Vagina (tissue), 2 donors: ENCODE data around the gene FXR2.

Experiments used
- POLR2AphosphoS5 ChIP-seq, 2 donors: sonication (generic); formaldehyde crosslinking; IDR thresholded peaks; one replicate each; pipeline ENCODE4 v1.9.0; 2017; ENCODE audit warnings: antibody characterized with exemption in 2 of 2, mild to moderate bottlenecking in 2 of 2, low read depth in 1 of 2; ENCODE audit not compliant: insufficient read depth in 1 of 2
- TF ChIP-seq, protein P1 (sequence below), 3 experiments: fragments of 450-650 bp in 2 of 3; fragments of 200-600 bp in 1 of 3; sonication (generic) in 1 of 3; IDR thresholded peaks; one replicate each; pipeline ENCODE4 v1.5.1; 2017 to 2019; ENCODE audit warnings: antibody characterized with exemption in 3 of 3, mild to moderate bottlenecking in 2 of 3, moderate library complexity in 2 of 3

DNA sequence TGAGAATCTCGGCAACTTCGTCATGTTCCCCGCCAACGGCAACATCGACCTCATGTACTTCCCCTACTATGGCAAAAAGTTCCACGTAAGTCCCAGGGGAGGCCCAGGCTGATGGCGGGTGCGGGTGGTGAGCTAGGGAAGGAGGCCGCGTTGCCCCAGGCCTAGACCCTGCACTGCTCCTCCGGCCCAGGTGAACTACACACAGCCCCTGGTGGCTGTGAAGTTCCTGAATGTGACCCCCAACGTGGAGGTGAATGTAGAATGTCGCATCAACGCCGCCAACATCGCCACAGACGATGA lies 40.8 kb upstream of the FXR2 start:
- no peak for TF ChIP-seq POLR2AphosphoS5 (IDR thresholded peaks at IDR 0.05; ENCODE audit: insufficient read depth in 1 of 2, low read depth in 1 of 2)
- TF ChIP-seq, protein P1, sequence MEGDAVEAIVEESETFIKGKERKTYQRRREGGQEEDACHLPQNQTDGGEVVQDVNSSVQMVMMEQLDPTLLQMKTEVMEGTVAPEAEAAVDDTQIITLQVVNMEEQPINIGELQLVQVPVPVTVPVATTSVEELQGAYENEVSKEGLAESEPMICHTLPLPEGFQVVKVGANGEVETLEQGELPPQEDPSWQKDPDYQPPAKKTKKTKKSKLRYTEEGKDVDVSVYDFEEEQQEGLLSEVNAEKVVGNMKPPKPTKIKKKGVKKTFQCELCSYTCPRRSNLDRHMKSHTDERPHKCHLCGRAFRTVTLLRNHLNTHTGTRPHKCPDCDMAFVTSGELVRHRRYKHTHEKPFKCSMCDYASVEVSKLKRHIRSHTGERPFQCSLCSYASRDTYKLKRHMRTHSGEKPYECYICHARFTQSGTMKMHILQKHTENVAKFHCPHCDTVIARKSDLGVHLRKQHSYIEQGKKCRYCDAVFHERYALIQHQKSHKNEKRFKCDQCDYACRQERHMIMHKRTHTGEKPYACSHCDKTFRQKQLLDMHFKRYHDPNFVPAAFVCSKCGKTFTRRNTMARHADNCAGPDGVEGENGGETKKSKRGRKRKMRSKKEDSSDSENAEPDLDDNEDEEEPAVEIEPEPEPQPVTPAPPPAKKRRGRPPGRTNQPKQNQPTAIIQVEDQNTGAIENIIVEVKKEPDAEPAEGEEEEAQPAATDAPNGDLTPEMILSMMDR (IDR thresholded peaks at IDR 0.05): no peak
